ENCODE data around the gene CFAP57.

GRCh38 chr1:43288058-43288784 is 116.1 kb downstream of the CFAP57 start:
- TF ChIP-seq CTCF (conservative IDR thresholded peaks at IDR 0.05; ENCODE audit: low read length) (no peak), EZH2phosphoT487 (IDR thresholded peaks at IDR 0.05; ENCODE audit: borderline replicate concordance) (no peak)
